ENCODE measurements around the gene SYTL1. TPM values are rescaled to one million over a fixed set of nuclear protein-coding genes. Genes with fewer than 3 reads are reported as not detected.

SYTL1 gene
- total and polyA plus RNA-seq, 9 of the 15 experiments (the other 6 are each of a cell fraction or from before 2014, with no cell fraction given) = 0.04 to 9.3 (median 1.7) TPM

DNA sequence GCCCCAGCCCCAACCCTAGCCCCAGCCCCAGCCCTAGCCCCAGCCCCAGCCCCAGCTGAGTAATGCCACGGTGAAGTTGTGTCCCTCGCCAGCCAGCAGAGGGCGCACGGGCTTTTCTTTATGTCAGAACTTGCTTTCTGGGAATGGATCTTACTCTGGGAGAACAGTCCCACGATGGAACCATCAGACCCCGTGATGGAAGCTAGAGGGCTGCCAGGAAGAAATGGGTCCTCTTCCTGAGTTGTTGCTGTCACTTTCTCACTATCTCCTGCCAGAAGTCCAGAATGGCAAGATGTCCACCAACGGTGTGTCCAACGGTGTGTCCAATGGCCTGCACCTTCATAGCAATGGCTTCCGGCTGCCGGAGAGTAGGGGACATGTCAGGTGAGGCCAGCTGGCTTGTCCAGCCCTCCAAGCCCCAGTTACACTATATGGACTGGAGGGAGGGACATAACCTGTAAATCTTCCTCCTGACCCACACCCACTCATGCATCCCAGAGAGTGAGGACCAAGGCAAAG lies 45.0 kb upstream of the SYTL1 start (continued):
- TF ChIP-seq, protein P1, sequence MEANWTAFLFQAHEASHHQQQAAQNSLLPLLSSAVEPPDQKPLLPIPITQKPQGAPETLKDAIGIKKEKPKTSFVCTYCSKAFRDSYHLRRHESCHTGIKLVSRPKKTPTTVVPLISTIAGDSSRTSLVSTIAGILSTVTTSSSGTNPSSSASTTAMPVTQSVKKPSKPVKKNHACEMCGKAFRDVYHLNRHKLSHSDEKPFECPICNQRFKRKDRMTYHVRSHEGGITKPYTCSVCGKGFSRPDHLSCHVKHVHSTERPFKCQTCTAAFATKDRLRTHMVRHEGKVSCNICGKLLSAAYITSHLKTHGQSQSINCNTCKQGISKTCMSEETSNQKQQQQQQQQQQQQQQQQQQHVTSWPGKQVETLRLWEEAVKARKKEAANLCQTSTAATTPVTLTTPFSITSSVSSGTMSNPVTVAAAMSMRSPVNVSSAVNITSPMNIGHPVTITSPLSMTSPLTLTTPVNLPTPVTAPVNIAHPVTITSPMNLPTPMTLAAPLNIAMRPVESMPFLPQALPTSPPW (CRISPR knock-in tag; IDR thresholded peaks at IDR 0.05) = no peak
- no peak for TF ChIP-seq ZFP36 (IDR thresholded peaks at IDR 0.05; ENCODE audit: low read depth, low read length, partially characterized antibody)
- no peak for TF ChIP-seq MCM7 (IDR thresholded peaks at IDR 0.05)
- no peak for TF ChIP-seq CBX1 (IDR thresholded peaks at IDR 0.05; ENCODE audit: low read depth)
- TF ChIP-seq, protein P2, sequence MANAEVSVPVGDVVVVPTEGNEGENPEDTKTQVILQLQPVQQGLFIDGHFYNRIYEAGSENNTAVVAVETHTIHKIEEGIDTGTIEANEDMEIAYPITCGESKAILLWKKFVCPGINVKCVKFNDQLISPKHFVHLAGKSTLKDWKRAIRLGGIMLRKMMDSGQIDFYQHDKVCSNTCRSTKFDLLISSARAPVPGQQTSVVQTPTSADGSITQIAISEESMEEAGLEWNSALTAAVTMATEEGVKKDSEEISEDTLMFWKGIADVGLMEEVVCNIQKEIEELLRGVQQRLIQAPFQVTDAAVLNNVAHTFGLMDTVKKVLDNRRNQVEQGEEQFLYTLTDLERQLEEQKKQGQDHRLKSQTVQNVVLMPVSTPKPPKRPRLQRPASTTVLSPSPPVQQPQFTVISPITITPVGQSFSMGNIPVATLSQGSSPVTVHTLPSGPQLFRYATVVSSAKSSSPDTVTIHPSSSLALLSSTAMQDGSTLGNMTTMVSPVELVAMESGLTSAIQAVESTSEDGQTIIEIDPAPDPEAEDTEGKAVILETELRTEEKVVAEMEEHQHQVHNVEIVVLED (CRISPR knock-in tag; IDR thresholded peaks at IDR 0.05) = no peak
- no peak for TF ChIP-seq MTA1 (IDR thresholded peaks at IDR 0.05; ENCODE audit: borderline replicate concordance)
- no peak for TF ChIP-seq ZNF583 (CRISPR knock-in tag; IDR thresholded peaks at IDR 0.05)
- no peak for TF ChIP-seq TAF1 (IDR thresholded peaks at IDR 0.05; ENCODE audit: control insufficient read depth, extremely low read depth, insufficient read depth, low read length, severe bottlenecking)
- TF ChIP-seq, protein P3, sequence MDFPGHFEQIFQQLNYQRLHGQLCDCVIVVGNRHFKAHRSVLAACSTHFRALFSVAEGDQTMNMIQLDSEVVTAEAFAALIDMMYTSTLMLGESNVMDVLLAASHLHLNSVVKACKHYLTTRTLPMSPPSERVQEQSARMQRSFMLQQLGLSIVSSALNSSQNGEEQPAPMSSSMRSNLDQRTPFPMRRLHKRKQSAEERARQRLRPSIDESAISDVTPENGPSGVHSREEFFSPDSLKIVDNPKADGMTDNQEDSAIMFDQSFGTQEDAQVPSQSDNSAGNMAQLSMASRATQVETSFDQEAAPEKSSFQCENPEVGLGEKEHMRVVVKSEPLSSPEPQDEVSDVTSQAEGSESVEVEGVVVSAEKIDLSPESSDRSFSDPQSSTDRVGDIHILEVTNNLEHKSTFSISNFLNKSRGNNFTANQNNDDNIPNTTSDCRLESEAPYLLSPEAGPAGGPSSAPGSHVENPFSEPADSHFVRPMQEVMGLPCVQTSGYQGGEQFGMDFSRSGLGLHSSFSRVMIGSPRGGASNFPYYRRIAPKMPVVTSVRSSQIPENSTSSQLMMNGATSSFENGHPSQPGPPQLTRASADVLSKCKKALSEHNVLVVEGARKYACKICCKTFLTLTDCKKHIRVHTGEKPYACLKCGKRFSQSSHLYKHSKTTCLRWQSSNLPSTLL (IDR thresholded peaks at IDR 0.05) = no peak
- no peak for TF ChIP-seq SNRNP70 (optimal IDR thresholded peaks at IDR 0.05; ENCODE audit: low read depth, low read length)
- TF ChIP-seq ZNF655 (CRISPR knock-in tag; IDR thresholded peaks at IDR 0.05) = no peak
- TF ChIP-seq U2AF2 (optimal IDR thresholded peaks at IDR 0.05; ENCODE audit: low read depth, low read length) = no peak
- TF ChIP-seq TGIF2 (CRISPR knock-in tag; IDR thresholded peaks at IDR 0.05) = no peak
- TF ChIP-seq, protein P4, sequence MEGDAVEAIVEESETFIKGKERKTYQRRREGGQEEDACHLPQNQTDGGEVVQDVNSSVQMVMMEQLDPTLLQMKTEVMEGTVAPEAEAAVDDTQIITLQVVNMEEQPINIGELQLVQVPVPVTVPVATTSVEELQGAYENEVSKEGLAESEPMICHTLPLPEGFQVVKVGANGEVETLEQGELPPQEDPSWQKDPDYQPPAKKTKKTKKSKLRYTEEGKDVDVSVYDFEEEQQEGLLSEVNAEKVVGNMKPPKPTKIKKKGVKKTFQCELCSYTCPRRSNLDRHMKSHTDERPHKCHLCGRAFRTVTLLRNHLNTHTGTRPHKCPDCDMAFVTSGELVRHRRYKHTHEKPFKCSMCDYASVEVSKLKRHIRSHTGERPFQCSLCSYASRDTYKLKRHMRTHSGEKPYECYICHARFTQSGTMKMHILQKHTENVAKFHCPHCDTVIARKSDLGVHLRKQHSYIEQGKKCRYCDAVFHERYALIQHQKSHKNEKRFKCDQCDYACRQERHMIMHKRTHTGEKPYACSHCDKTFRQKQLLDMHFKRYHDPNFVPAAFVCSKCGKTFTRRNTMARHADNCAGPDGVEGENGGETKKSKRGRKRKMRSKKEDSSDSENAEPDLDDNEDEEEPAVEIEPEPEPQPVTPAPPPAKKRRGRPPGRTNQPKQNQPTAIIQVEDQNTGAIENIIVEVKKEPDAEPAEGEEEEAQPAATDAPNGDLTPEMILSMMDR (IDR thresholded peaks at IDR 0.05 in 2 of 3, conservative IDR thresholded peaks at IDR 0.05 in 1 of 3; ENCODE audit: insufficient read depth in 2 of 3, low read depth in 1 of 3, low read length in 3 of 3) = peak; percentile 77 to 82 (median 80)
- TF ChIP-seq TFAM (CRISPR knock-in tag; conservative IDR thresholded peaks at IDR 0.05) = no peak
- peak; percentile 86 for TF ChIP-seq CTCFL (IDR thresholded peaks at IDR 0.05; ENCODE audit: borderline replicate concordance, insufficient read depth, low read depth, low read length, poor library complexity, severe bottlenecking)
- no peak for TF ChIP-seq HDAC2 (IDR thresholded peaks at IDR 0.05)

All from K562 (cell line).